ENCODE results near the gene TMEM135.

DNA sequence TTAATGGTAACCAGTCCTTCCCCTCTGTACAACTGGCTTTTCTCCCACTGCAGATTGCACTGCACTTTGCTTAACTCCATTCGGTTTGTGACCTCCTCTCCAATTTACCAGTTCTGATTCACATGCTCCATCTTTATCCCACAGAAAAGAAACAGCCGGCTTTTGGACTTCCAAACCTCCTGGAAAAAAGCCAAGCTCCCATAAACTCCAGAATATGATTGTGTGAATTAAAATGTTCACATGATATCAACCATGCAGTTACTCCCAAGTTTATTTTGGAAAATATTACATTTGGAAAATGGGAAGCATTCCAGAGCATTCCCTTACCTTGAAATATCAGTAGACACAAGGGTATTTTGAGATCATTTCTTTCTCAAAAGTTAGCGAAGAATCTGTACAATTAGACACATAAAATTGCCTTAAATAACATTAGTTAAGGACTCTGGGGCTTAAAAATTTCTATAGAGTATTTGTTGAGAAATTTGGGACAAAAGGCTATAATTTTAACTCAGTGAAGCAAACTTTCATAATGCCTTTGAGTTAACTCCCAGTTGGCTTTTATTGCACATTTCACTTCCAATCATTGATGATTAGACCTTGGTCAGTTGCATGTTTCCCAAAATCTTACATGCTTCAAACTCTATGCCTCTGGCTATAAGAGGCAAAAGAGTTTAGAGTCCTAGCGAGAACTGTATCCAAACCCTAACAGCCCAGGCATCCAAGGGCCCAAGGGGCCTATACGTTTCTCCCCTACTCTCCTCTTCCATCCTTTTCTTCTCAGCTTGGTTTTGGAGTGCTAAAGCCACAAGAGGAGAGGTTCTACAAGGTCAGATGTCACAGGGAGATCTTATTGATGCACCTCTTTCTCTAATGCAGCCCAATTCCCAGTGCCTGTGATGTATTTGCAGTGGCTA lies 23.6 kb upstream of the TMEM135 start:
- TF ChIP-seq POLR2A (IDR thresholded peaks at IDR 0.05) (no peak), POLR2AphosphoS5 (IDR thresholded peaks at IDR 0.05) (no peak)
- TF ChIP-seq, protein P1, sequence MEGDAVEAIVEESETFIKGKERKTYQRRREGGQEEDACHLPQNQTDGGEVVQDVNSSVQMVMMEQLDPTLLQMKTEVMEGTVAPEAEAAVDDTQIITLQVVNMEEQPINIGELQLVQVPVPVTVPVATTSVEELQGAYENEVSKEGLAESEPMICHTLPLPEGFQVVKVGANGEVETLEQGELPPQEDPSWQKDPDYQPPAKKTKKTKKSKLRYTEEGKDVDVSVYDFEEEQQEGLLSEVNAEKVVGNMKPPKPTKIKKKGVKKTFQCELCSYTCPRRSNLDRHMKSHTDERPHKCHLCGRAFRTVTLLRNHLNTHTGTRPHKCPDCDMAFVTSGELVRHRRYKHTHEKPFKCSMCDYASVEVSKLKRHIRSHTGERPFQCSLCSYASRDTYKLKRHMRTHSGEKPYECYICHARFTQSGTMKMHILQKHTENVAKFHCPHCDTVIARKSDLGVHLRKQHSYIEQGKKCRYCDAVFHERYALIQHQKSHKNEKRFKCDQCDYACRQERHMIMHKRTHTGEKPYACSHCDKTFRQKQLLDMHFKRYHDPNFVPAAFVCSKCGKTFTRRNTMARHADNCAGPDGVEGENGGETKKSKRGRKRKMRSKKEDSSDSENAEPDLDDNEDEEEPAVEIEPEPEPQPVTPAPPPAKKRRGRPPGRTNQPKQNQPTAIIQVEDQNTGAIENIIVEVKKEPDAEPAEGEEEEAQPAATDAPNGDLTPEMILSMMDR (IDR thresholded peaks at IDR 0.05) = no peak

All from transverse colon (tissue), 4 donors.